Esophagus squamous epithelium (tissue), 5 donors: Measurements from ENCODE around the gene ATXN1. TPM values are rescaled to one million over a fixed set of nuclear protein-coding genes. Genes with fewer than 3 reads are reported as not detected.

ENCODE experiments used
- DNase-seq: peaks from one replicate; lab custom pipeline; 2025; lab: John Stamatoyannopoulos, UW
- H3K27ac ChIP-seq, 4 donors: fragments of 200-600 bp; sonication (generic); one replicate each; pipeline ENCODE4 v1.5.1; 2016 to 2019; ENCODE audit warnings: mild to moderate bottlenecking in 1 of 4
- H3K27me3 ChIP-seq, 4 donors: fragments of 200-600 bp; sonication (generic); 1 replicate in 3 of 4; 2 replicates in 1 of 4; pipeline versions ENCODE4 v1.5.1 to v1.6.0; 2017 to 2021; ENCODE audit warnings: antibody characterized with exemption in 1 of 4
- H3K36me3 ChIP-seq, 3 donors: fragments of 200-600 bp; sonication (generic); one replicate each; pipeline ENCODE4 v1.5.1; 2016 to 2019
- H3K4me1 ChIP-seq, 3 donors: fragments of 200-600 bp; sonication (generic); one replicate each; pipeline ENCODE4 v1.5.1; 2017 to 2019
- H3K4me3 ChIP-seq, 4 donors: fragments of 200-600 bp; sonication (generic); 1 replicate in 3 of 4; 2 replicates in 1 of 4; pipeline ENCODE4 v1.5.1; 2016 to 2019; ENCODE audit warnings: mild to moderate bottlenecking in 2 of 4, moderate library complexity in 1 of 4
- H3K9me3 ChIP-seq, 3 donors: fragments of 200-600 bp; sonication (generic); one replicate each; pipeline ENCODE4 v1.5.1; 2016 to 2019
- CTCF ChIP-seq, 6 experiments: fragments of 450-650 bp in 4 of 6; fragments of 200-600 bp in 2 of 6; sonication (generic) in 2 of 6; IDR thresholded peaks; one replicate each; pipeline ENCODE4 v1.5.1; 2016 to 2019; ENCODE audit warnings: antibody characterized with exemption in 6 of 6, mild to moderate bottlenecking in 4 of 6, moderate library complexity in 4 of 6
- POLR2A ChIP-seq, 4 donors: fragments of 450-650 bp; IDR thresholded peaks; one replicate each; pipeline ENCODE4 v1.6.1; 2017; ENCODE audit warnings: antibody characterized with exemption in 4 of 4, mild to moderate bottlenecking in 4 of 4, moderate library complexity in 3 of 4
- WGBS, 2 donors: methylation state at CpG; one replicate each; pipeline ENCODE4 v1.1.5; 2018; 5-methylcytosine and 5-hydroxymethylcytosine counted together
- intact Hi-C: fragments of 100-400 bp; cut with DNase I; formaldehyde crosslinking; loops from one replicate; pipeline ENCODE4 v1.15.0; 2022
- total RNA-seq, 4 donors: library from RNA; depleted of rRNA; stranded (reverse); fragments of >200 nt; gene quantifications; one replicate each; pipeline ENCODE4 v1.1.0, GENCODE V29; 2016
- donor health status: DM: yes; HTN: yes; CAD: no.

The ATXN1 gene
- total RNA-seq, 4 donors from 2014 or later = 17.5 to 50.5 (median 28.5) TPM

- H3K27ac ChIP-seq = no peak overlapping the region
- H3K27me3 ChIP-seq = no peaks in the 10 kb centered on the region
- peaks cover 8 to 83% (median 21%) of the 10 kb centered on the region in 3 donors for H3K4me1 ChIP-seq
- H3K36me3 ChIP-seq = peaks cover 0 to 15% (median 0%) of the 10 kb centered on the region in 3 donors
- no peaks in the 10 kb centered on the region for H3K9me3 ChIP-seq
- no peak overlapping the region for H3K4me3 ChIP-seq
- TF ChIP-seq CTCF (IDR thresholded peaks at IDR 0.05) = no peak
- TF ChIP-seq POLR2A (IDR thresholded peaks at IDR 0.05) = no peak
- 81 to 84% methylated on average over 3 of the region's 3 CpGs for WGBS, 2 donors
- no peak for DNase-seq
- intact Hi-C loops = no loop called here
Measured at GRCh38 chr6:16755544-16755943, 5.7 kb downstream of the ATXN1 start.

- Histone ChIP-seq H3K27me3 (no peaks in the 10 kb centered on the region), H3K4me1 (peaks cover 8 to 83% (median 21%) of the 10 kb centered on the region in 3 donors), H3K4me3 (no peak overlapping the region), H3K36me3 (peaks cover 0 to 17% (median 0%) of the 10 kb centered on the region in 3 donors), H3K9me3 (no peaks in the 10 kb centered on the region), H3K27ac (no peak overlapping the region)
- TF ChIP-seq CTCF (IDR thresholded peaks at IDR 0.05) = no peak
- TF ChIP-seq POLR2A (IDR thresholded peaks at IDR 0.05) = no peak
- no peak for DNase-seq
- intact Hi-C loops = no loop called here
Measured at GRCh38 chr6:16754876-16755275, 6.4 kb downstream of the ATXN1 start.

GRCh38 chr6:16754274-16754673 is 7.0 kb downstream of the ATXN1 start:
- Histone ChIP-seq H3K27me3 (no peaks in the 10 kb centered on the region), H3K4me1 (peaks cover 8 to 82% (median 21%) of the 10 kb centered on the region in 3 donors), H3K36me3 (peaks cover 0 to 23% (median 0%) of the 10 kb centered on the region in 3 donors), H3K9me3 (no peaks in the 10 kb centered on the region), H3K4me3 (no peak overlapping the region), H3K27ac (no peak overlapping the region)
- no peak for DNase-seq
- intact Hi-C loops = no loop called here
- TF ChIP-seq CTCF (IDR thresholded peaks at IDR 0.05) (no peak), POLR2A (IDR thresholded peaks at IDR 0.05) (no peak)
- WGBS, 2 donors = 67 to 70% methylated on average over 3 of the region's 3 CpGs

GRCh38 chr6:16753341-16753740 is 7.9 kb downstream of the ATXN1 start:
- Histone ChIP-seq H3K27me3 (no peaks in the 10 kb centered on the region), H3K36me3 (peaks cover 0 to 32% (median 0%) of the 10 kb centered on the region in 3 donors), H3K9me3 (no peaks in the 10 kb centered on the region), H3K4me1 (peaks cover 5 to 75% (median 12%) of the 10 kb centered on the region in 3 donors), H3K4me3 (no peak overlapping the region), H3K27ac (peak overlapping the region in 3 of 4 donors; percentile 6 to 81 (median 52))
- intact Hi-C loops = no loop called here
- 84 to 90% methylated on average over 4 of the region's 4 CpGs for WGBS, 2 donors
- no peak for TF ChIP-seq CTCF (IDR thresholded peaks at IDR 0.05)
- no peak for TF ChIP-seq POLR2A (IDR thresholded peaks at IDR 0.05)
- no peak for DNase-seq

- H3K4me1 ChIP-seq = peaks cover 11 to 75% (median 13%) of the 10 kb centered on the region in 3 donors
- no peak for DNase-seq
- H3K9me3 ChIP-seq = no peaks in the 10 kb centered on the region
- H3K27me3 ChIP-seq = no peaks in the 10 kb centered on the region
- H3K36me3 ChIP-seq = peaks cover 0 to 35% (median 0%) of the 10 kb centered on the region in 3 donors
- no peak for TF ChIP-seq POLR2A (IDR thresholded peaks at IDR 0.05)
- no peak for TF ChIP-seq CTCF (IDR thresholded peaks at IDR 0.05)
- WGBS, 2 donors = 27 to 36% methylated on average over 4 of the region's 4 CpGs
- H3K27ac ChIP-seq = peak overlapping the region; percentile 23 to 81 (median 52)
- intact Hi-C loops = no loop called here
- no peak overlapping the region for H3K4me3 ChIP-seq
Measured at GRCh38 chr6:16752206-16752866, 8.9 kb downstream of the ATXN1 start.
